ENCODE data around the gene IKZF2. TPM values are rescaled to one million over a fixed set of nuclear protein-coding genes. Genes with fewer than 3 reads are reported as not detected.

Gene IKZF2
- polyA plus RNA-seq, 2 of the 4 experiments (the other 2 are of a cell fraction), result 0.17 to 0.44 TPM

- WGBS (ENCODE audit: missing lambda C conversion rate), result 58% methylated on average over 5 of the region's 5 CpGs
- TF ChIP-seq FOXS1 (CRISPR knock-in tag; IDR thresholded peaks at IDR 0.05), result no peak
- no peak for TF ChIP-seq RFX5 (IDR thresholded peaks at IDR 0.05)
- TF ChIP-seq ESRRA (IDR thresholded peaks at IDR 0.05; ENCODE audit: borderline replicate concordance, low read length), result no peak
- no peak for TF ChIP-seq CHD2 (IDR thresholded peaks at IDR 0.05; ENCODE audit: low read length, partially characterized antibody)
- TF ChIP-seq POLR2AphosphoS2 (conservative IDR thresholded peaks at IDR 0.05; ENCODE audit: low read length), result no peak
- no peak for TF ChIP-seq MAZ (IDR thresholded peaks at IDR 0.05; ENCODE audit: borderline replicate concordance, low read depth, low read length)
- no peak for TF ChIP-seq FOSL2 (IDR thresholded peaks at IDR 0.05)
- TF ChIP-seq FOSL2 (CRISPR knock-in tag; IDR thresholded peaks at IDR 0.05), result no peak
- TF ChIP-seq CBX8 (IDR thresholded peaks at IDR 0.05), result no peak
- no peak for TF ChIP-seq TFCP2L1 (CRISPR knock-in tag; IDR thresholded peaks at IDR 0.05)
- TF ChIP-seq PHF8 (IDR thresholded peaks at IDR 0.05; ENCODE audit: borderline replicate concordance, low read depth), result no peak
- TF ChIP-seq CHD4 (IDR thresholded peaks at IDR 0.05; ENCODE audit: borderline replicate concordance), result no peak
- no peak for TF ChIP-seq BHLHE40 (IDR thresholded peaks at IDR 0.05; ENCODE audit: low read depth, low read length)
- TF ChIP-seq REST (IDR thresholded peaks at IDR 0.05), result no peak
- TF ChIP-seq HOXB13 (CRISPR knock-in tag; IDR thresholded peaks at IDR 0.05; ENCODE audit: low read depth), result no peak
- DNase-seq (ENCODE audit: low read depth in 1 of 2, low spot score in 1 of 2) (no peak), FAIRE-seq (no peak), ATAC-seq (no peak)
- Histone ChIP-seq H3K4me2 (no peak overlapping the region), H3K27ac (no peak overlapping the region), H3K4me3 (no peak overlapping the region), H3K4me1 (no peaks in the 10 kb centered on the region), H3K9me3 (no peaks in the 10 kb centered on the region)
- ChIA-PET POLR2A (no interaction called here), CTCF (no interaction called here)
Measured at GRCh38 chr2:213004197-213004821, 147.1 kb downstream of the IKZF2 start.

- H3K27ac ChIP-seq, result no peak overlapping the region
- no peak for TF ChIP-seq RCOR1 (IDR thresholded peaks at IDR 0.05; ENCODE audit: low read depth, low read length)
- no peak for TF ChIP-seq RNF2 (IDR thresholded peaks at IDR 0.05; ENCODE audit: borderline replicate concordance, low read depth)
- TF ChIP-seq FOSL2 (IDR thresholded peaks at IDR 0.05), result no peak
- TF ChIP-seq FOSL2 (CRISPR knock-in tag; IDR thresholded peaks at IDR 0.05), result no peak
- no peak for TF ChIP-seq EHMT2 (IDR thresholded peaks at IDR 0.05; ENCODE audit: low read depth)
- no peak for TF ChIP-seq BCL3 (IDR thresholded peaks at IDR 0.05)
- no peak for TF ChIP-seq PBX3 (IDR thresholded peaks at IDR 0.05)
- ChIA-PET POLR2A (no interaction called here), CTCF (no interaction called here)
- no peaks in the 10 kb centered on the region for H3K4me1 ChIP-seq
- ATAC-seq (no peak), DNase-seq (ENCODE audit: low read depth in 1 of 2, low spot score in 1 of 2) (no peak), FAIRE-seq (no peak)
- no peak overlapping the region for H3K4me3 ChIP-seq
- H3K4me2 ChIP-seq, result no peak overlapping the region
- H3K9me3 ChIP-seq, result no peaks in the 10 kb centered on the region
Measured at GRCh38 chr2:213002383-213002782, 149.0 kb downstream of the IKZF2 start.
